Activated naive CD4-positive, alpha-beta T cell treated with anti-CD3 and anti-CD28 coated beads, Interleukin-2, amount 50 U/mL, for 72 hours (primary cell): ENCODE results near the gene ELMO1. TPM values are rescaled to one million over a fixed set of nuclear protein-coding genes. Genes with fewer than 3 reads are reported as not detected.

ENCODE experiments used
- ATAC-seq, 2 donors: fragments of 150-1000 bp; cut with Tn5 transposase; 2 replicates each; pipeline ENCODE4 v1.10.0; 2021; ENCODE audit warnings: mild to moderate bottlenecking in 2 of 2, moderate library complexity in 2 of 2
- DNase-seq, 2 donors: peaks; one replicate each; pipeline ENCODE4 v3.0.0; 2021 to 2022; ENCODE audit warnings: low spot score in 2 of 2
- H3K27ac Mint-ChIP-seq, 2 donors: one replicate each; pipeline ENCODE4 v1.8.0; 2022; ENCODE audit warnings: mild to moderate bottlenecking in 2 of 2, mixed read lengths in 2 of 2
- H3K36me3 Mint-ChIP-seq, 2 donors: one replicate each; pipeline ENCODE4 v1.8.0; 2022; ENCODE audit warnings: mixed read lengths in 2 of 2
- H3K9me3 Mint-ChIP-seq, 2 donors: one replicate each; pipeline ENCODE4 v1.8.0; 2022; ENCODE audit warnings: mixed read lengths in 2 of 2
- total RNA-seq, 2 donors: library from RNA; stranded (reverse); gene quantifications; one replicate each; pipeline ENCODE4 v1.2.3, GENCODE V29; 2022

The ELMO1 gene
- total RNA-seq, 2 donors from 2014 or later = 137 to 167 TPM

DNA sequence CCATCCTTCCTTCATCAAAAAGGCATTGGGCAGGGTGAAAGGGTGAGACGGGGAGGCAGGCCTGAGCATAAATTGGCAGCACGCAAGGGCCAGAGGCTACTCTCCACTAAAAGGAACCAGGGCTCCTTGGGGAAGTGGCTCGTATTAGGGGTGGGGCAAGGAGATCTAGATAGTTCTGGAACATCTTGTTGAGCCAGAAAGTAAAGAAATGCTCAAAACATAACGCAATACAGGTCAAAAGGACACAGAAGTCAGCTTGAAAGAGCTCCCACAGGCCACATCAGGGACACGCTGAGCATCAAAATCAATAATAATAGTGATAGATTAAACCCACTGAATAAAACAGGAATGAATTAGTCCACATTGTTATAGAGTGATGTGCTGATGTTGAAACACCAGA lies 203.1 kb downstream of the ELMO1 start:
- no peak overlapping the region for H3K27ac Mint-ChIP-seq
- H3K36me3 Mint-ChIP-seq = peaks cover 13 to 22% of the 10 kb centered on the region in 2 donors

DNA sequence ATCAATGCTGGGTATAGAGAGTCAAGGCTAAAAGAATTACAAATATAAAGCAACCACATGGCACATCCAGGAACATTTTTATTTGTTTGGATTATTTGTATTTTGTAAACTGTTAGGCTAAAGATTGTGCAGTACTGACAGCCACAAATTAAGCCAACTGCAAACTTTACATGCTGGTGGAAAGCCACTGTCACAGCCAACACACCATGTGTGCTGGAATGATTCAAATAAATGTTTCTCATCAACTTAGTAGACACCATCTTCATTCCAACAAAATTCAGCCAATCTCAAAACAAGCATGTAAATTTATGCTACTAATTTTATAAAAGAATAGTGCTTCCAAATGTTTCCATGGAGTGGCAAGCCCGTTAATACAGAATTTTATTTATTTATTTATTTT lies 211.8 kb downstream of the ELMO1 start:
- no peak for DNase-seq
- H3K27ac Mint-ChIP-seq = no peak overlapping the region
- H3K9me3 Mint-ChIP-seq = no peaks in the 10 kb centered on the region
- no peak for ATAC-seq
- peaks cover 6 to 7% of the 10 kb centered on the region in 2 donors for H3K36me3 Mint-ChIP-seq

More for the DNA sequence above, 203.1 kb downstream of the ELMO1 start:
- DNase-seq = no peak
- no peaks in the 10 kb centered on the region for H3K9me3 Mint-ChIP-seq
- ATAC-seq = no peak

DNA sequence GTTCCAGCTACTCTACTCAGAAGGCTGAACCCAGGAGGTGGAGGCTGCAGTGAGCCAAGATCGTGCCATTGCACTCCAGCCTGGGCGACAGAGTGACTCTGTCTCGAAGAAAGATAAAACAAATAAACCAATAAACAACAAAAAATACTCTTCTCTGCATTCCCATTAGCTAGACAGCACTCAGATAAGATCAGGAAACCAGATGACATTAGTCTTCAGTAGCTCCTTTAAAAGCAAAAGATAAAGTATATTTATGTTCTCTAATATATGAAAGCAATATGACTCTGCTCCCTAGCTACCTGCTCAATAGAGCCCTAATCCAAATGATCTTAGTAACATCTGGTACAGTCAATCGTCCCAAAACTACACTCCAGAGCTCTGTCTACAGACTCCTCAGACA lies 212.9 kb downstream of the ELMO1 start:
- peak overlapping the region in 1 of 2 donors; percentile 26 for H3K27ac Mint-ChIP-seq
- ATAC-seq (no peak), DNase-seq (no peak)
- H3K9me3 Mint-ChIP-seq = no peaks in the 10 kb centered on the region
- peaks cover 0 to 5% of the 10 kb centered on the region in 2 donors for H3K36me3 Mint-ChIP-seq

DNA sequence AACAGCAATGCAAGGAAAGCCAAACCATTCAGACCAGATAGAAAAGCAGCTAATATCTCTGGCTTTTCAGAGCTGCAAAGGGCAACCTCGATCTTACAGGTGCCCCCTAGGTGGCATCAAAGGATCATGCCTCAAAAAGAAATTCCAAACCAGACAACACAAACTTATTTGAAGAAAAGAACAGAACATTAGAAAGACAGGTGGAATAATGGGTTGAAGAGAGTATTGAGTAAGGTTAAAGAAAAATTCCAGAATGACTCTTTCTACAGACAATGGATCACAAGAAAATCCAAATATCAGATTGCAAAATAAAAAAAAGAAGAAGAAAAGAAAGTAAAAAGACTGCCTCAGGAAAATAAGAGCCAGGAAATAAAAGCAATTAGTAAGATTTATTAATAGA lies 213.7 kb downstream of the ELMO1 start:
- no peak for DNase-seq

DNA sequence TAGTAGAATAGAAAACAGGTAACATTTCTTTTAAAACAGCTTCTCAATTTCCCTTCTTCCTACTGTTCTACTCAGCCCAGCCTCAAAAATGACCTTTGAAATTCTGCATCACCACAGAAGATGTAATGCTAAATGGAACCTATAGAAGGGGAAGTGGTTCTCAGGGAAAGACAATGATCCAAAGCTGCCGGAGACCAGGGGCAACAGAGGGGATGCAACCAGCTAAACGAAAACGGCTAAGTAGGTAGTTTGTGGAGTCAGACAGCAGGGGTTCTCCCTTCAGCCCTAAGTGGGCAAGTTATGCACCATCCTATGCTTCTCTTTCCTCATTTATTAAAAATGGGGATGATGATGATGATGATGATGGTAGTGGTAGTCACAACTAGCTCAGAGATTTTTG lies 214.3 kb downstream of the ELMO1 start:
- no peak for DNase-seq
- Mint-ChIP-seq H3K9me3 (no peaks in the 10 kb centered on the region), H3K36me3 (peaks cover 0 to 5% of the 10 kb centered on the region in 2 donors), H3K27ac (no peak overlapping the region)
- ATAC-seq = no peak

More for the DNA sequence above, 213.7 kb downstream of the ELMO1 start:
- Mint-ChIP-seq H3K36me3 (peaks cover 0 to 5% of the 10 kb centered on the region in 2 donors), H3K27ac (peak overlapping the region; percentile 4 to 20), H3K9me3 (no peaks in the 10 kb centered on the region)
- no peak for ATAC-seq

DNA sequence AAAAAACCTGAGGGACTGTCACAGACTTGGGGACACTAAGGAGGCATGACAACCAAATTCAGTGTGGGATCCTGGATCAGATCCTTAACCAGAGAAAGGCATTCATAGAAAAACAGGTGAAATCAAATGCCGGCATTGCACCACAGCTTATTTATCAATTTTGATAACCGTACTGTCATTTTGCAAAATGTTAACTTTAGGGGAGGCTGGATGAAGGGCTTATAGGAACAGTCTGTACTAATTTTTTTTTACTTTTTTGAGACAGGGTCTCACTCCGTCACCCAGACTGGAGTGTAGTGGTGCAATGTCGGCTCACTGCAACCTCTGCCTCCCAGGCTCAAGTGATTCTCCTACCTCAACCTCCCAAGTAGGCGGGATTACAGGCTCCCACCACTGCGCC lies 217.1 kb downstream of the ELMO1 start:
- H3K9me3 Mint-ChIP-seq = no peaks in the 10 kb centered on the region
- H3K36me3 Mint-ChIP-seq = peaks cover 0 to 5% of the 10 kb centered on the region in 2 donors
- ATAC-seq = no peak
- DNase-seq = no peak
- H3K27ac Mint-ChIP-seq = no peak overlapping the region

DNA sequence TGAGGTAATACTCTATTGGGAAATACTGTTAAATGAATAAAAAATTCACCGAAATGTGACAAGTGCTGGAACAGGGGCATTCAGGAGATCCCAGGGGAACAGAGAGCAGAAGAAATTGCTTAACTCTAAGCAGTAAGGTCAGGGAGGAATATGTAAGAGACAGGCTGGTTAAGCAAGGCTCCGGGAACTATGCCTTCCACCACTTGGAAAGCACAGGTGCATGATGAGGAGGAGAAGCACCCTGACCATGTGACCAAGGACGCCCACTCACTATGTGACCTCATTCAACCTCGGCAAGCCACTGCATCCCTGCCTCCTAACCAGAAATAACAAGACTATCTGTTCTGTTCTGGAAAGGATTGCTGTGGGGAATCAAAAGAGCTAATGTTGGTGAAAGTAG lies 218.4 kb downstream of the ELMO1 start:
- Mint-ChIP-seq H3K36me3 (peaks cover 0 to 5% of the 10 kb centered on the region in 2 donors), H3K9me3 (no peaks in the 10 kb centered on the region), H3K27ac (peak overlapping the region in 1 of 2 donors; percentile 10)
- peak in 1 of 2 donors; percentile 39 for ATAC-seq
- no peak for DNase-seq

DNA sequence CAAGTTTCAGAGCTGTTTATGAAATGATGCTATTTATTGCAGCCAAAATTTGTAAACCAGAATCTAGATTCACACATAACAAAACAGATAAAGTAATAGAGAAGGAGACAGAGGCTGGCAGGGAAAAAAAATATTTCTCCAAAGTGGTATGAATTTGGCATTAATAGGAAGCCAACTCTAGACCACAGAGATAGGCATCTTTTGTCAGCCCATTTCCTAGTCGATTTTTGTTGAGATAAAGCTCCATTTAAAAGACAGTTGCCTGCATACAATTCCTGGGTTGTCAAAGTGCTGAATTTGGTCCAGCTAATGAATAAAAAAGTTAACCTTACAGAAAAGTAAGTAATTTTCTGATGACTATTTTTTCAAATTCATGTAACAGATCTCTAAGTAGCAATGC lies 219.3 kb downstream of the ELMO1 start:
- Mint-ChIP-seq H3K9me3 (no peaks in the 10 kb centered on the region), H3K27ac (no peak overlapping the region), H3K36me3 (peaks cover 0 to 5% of the 10 kb centered on the region in 2 donors)
- DNase-seq (no peak), ATAC-seq (no peak)

DNA sequence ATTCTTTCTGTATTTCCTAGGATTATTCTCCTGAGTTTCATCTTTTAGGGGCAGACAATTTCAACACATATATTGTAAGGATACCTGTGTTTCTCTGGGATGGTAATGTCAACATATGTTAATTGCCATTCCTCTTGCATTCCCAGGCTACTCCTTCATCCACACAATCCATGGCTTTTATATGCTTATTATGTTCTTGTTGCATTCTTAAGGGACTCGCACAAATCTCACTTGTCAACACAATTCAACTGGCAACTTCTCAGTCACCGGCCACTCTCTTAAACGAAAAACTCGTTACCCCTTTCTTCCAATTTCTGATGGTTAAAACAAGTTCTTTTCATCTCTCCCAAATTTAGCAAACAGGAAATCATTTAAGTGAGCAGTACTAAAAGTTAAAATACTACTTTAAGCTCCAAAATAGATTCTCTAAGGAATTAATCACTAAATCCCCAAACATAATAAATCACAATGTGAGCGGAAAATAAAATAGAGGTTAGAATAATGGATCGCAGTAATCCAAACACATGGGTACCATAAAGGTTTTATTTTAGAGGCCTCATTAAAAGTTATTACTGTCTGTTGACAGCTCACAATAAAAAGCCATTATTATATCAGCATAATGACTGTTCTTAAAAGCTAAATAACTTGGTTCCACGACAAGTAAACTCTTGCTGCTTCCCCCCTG lies 223.2 kb downstream of the ELMO1 start:
- H3K9me3 Mint-ChIP-seq = no peaks in the 10 kb centered on the region
- ATAC-seq = no peak
- H3K27ac Mint-ChIP-seq = no peak overlapping the region
- H3K36me3 Mint-ChIP-seq = peaks cover 7 to 12% of the 10 kb centered on the region in 2 donors
- no peak for DNase-seq

DNA sequence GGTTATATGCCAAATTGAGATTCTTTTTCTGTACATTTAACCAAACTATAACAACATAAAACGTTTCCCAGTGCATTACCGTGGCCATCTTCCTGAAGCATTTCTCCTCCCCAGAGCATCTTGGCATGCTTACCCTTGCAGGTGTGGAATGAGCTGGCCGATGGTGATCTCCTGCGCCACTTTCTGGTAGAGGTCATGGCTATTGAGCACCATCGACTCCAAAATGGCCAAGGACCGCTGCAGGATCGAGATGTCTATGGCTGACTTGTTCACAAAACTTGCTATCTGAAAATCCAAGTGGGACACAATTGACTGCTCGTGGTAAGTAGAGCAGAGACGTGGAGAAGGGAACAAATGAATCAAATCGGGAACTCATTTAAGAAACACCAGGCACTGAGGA lies 223.9 kb downstream of the ELMO1 start:
- DNase-seq (no peak), ATAC-seq (no peak)
- Mint-ChIP-seq H3K9me3 (no peaks in the 10 kb centered on the region), H3K36me3 (peaks cover 7 to 12% of the 10 kb centered on the region in 2 donors), H3K27ac (peak overlapping the region in 1 of 2 donors; percentile 44)

DNA sequence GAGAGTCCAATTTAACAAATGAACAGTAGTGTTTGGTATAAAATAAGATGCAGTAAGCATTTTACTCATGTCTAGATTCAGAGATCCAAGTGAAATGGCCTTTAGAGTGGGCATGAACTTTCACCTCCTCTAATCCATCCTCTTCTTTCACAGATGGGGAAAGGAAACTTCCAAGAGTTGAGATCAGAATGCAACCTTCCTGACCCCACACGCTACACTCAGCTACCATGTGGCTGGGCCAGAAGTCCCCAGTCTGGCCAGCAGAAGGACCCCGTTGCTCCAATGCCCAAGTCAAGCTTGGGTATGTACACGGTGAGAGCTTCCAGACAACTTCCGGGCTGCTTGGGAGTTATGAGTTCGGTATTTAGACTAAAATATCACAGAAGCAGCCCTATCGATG lies 228.0 kb downstream of the ELMO1 start:
- ATAC-seq (no peak), DNase-seq (no peak)
- no peaks in the 10 kb centered on the region for H3K9me3 Mint-ChIP-seq
- peak overlapping the region in 1 of 2 donors; percentile 72 for H3K27ac Mint-ChIP-seq
- H3K36me3 Mint-ChIP-seq = peaks cover 12 to 19% of the 10 kb centered on the region in 2 donors

DNA sequence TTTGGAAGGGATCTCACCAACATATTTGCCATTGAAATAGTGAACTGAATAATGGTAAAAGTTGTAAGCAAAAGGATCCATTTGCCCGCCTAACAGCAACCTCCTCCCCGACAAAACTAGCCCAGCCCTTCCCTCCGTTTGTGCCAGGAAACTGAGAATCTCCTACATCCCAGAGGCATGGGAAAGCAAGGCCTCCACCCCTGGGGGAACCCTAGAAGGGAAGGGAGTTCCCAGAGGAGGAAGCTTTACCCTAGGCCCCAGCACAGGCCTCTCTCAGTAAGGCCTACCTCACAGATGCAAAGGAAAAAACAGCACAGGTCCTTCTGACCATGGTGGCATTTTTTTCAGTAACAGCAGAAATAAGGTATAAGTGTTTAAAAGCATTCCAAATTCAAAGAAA lies 229.7 kb downstream of the ELMO1 start:
- H3K9me3 Mint-ChIP-seq = no peaks in the 10 kb centered on the region
- DNase-seq = no peak
- H3K27ac Mint-ChIP-seq = no peak overlapping the region
- ATAC-seq = no peak
- peaks cover 12 to 24% of the 10 kb centered on the region in 2 donors for H3K36me3 Mint-ChIP-seq

DNA sequence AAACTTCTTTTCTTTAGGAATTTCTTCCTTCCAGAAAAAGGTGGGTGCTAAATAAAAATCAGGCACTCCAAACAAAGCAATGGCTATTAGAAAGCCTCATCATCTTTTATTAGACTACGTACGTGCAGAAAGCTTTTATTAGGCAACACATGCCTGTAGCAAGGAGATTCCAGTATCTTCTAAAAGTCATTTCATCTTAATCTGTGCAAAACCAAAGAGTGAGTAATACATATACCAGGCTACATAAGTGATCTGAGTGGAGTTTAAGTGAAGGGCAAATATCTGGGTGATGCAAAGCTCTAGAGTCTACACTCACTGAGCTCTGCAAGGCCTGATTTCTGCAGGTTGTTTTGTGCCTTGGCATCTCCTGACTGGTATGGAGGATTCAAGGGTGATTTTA lies 231.7 kb downstream of the ELMO1 start:
- Mint-ChIP-seq H3K27ac (peak overlapping the region; percentile 20 to 53), H3K9me3 (no peaks in the 10 kb centered on the region), H3K36me3 (peaks cover 14 to 22% of the 10 kb centered on the region in 2 donors)
- ATAC-seq (no peak), DNase-seq (no peak)

DNA sequence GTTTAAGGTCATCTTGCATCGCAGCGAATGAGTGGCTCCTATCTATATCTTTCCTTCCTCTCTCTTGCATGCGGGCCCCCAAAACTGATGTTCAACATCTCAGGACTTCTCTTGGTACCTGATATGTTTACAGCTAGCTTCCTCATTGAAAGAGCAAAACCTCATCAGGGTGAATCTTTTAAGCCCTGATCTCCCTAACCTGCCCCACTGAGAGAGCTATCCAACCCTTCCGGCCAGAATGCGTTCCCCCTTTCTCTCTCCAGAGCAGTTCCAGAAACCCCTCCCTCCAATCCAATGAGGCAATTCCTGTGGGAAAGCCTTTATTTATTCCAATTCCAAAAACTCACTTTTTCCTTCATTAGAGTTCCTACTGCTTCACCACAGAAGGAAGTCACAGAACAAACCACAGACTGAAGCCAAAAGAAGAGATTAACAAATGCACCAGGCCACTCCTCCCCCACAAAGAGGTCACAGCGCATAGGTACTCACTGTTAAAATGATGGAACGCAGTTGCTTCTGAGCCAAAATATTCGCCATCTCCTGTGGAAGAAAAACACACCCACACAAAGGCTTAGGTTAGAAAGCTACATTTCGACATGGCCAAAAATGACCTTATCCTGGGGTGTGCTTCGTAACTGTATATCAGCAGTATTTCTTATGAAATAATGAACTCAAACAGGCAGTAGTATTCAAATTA lies 232.4 kb downstream of the ELMO1 start:
- ATAC-seq = no peak
- H3K9me3 Mint-ChIP-seq = no peaks in the 10 kb centered on the region
- H3K27ac Mint-ChIP-seq = peak overlapping the region; percentile 59 to 78
- DNase-seq = no peak
- H3K36me3 Mint-ChIP-seq = peaks cover 14 to 22% of the 10 kb centered on the region in 2 donors

DNA sequence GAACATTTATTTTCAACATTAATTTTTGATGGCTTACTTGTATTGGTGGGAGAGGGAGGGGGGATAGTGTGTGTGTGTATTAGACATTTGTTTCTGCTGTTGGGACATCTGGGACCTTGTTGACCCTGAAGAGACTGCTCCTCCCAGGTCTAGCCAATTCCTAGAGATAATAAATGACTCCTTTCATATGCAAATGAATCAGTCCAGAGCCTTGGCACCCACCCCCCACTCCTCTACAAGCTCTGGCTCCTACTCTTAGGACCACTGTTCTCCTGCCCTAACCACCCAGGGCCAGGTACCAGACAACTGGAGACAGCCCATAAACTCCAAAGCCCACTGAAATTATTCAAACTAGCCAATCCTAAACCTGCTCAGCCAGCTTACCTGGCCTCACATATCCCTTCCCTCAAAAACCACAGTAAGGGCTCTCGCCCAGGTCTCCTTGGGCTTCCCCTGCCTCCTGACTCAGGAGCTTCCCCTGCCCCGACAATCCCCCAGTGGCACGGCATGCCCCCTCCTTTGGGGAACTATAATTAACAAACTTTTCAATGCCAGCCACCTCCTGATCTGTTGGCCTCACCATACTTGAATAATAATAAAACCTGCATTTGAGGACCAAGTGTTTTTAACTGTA lies 233.3 kb downstream of the ELMO1 start:
- H3K9me3 Mint-ChIP-seq = no peaks in the 10 kb centered on the region
- peak overlapping the region; percentile 78 to 95 for H3K27ac Mint-ChIP-seq
- no peak for ATAC-seq
- no peak for DNase-seq
- peaks cover 14 to 23% of the 10 kb centered on the region in 2 donors for H3K36me3 Mint-ChIP-seq

DNA sequence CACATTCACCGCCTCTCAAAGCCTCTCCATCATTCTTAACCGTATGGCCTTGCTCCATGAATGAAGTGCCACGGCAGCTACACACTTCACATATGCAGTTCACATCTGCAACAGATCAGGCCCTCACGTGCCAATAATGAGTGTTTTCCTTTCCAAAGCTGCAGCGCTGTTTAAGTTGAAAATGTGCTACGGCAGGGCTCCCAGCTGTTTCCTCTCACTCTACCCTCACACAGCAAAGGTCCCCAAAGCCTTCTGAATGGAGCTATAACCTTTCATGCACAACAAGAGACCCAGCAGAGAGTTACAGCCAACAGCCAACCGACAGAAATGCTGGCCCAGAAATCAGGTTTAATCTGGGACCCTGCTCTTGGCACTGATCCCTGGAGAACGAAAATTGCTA lies 236.1 kb downstream of the ELMO1 start:
- Mint-ChIP-seq H3K9me3 (no peaks in the 10 kb centered on the region), H3K36me3 (peaks cover 14 to 23% of the 10 kb centered on the region in 2 donors), H3K27ac (peak overlapping the region; percentile 38 to 44)
- ATAC-seq (no peak), DNase-seq (no peak)

DNA sequence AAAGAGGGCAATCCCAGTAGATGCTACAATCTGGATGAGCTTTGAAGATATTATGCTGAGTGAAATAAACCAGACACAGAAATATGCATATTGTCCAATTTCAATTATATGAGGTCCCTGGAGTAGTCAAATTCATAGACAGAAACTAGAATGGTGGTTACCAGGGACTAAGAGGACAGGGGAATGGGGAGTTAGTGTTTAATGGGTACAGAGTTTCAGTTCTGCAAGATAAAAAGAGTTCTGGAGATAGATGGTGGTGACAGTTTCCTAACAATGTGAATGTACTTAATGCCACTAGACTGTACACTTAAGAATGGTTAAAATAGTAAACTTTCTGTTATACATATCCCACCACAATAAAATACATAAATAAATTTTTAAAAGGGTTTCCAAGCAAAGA lies 236.6 kb downstream of the ELMO1 start:
- DNase-seq (no peak), ATAC-seq (peak; percentile 22 to 39)
- Mint-ChIP-seq H3K27ac (peak overlapping the region in 1 of 2 donors; percentile 44), H3K9me3 (no peaks in the 10 kb centered on the region), H3K36me3 (peaks cover 9 to 23% of the 10 kb centered on the region in 2 donors)
